ENCODE results near the gene FAM89A. TPM values are rescaled to one million over a fixed set of nuclear protein-coding genes. Genes with fewer than 3 reads are reported as not detected.
"Not testable (repeated sequence)": the region's sequence is repeated elsewhere in the genome, so short reads cannot be mapped to it uniquely, and the experiment has no call there.

FAM89A gene
- total RNA-seq, 1 experiment from 2014 or later = 23.6 TPM

DNA sequence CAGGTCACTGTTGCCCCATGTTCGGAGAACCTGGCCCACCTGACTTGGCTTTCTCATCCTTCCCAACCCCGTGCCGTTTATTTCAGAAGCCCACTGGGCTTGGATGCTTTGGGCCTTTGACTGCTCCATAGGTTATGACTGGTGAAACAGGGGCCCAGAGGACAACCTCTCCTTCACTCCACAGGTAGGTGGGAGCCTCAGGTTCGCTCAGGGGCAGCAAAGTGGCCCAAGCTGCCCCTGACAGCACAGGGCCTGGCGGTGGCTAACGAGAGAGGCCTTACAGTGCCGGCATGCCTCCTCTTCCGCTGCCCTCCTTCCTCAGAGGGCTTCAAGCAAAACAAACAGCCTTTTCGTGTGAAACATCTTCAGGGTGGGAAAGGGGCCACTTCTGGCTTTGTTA lies 16.9 kb downstream of the FAM89A start:
- no peak overlapping the region for H2AFZ ChIP-seq (ENCODE audit: low read depth, low read length, poor library complexity, severe bottlenecking)
- TF ChIP-seq POLR2A (IDR thresholded peaks at IDR 0.05; ENCODE audit: borderline replicate concordance, extremely low read depth, insufficient read depth, insufficient read length) (no peak), POLR2AphosphoS5 (IDR thresholded peaks at IDR 0.05; ENCODE audit: low read depth, low read length) (no peak), ZFX (IDR thresholded peaks at IDR 0.05) (no peak), CEBPB (IDR thresholded peaks at IDR 0.05; ENCODE audit: low read depth) (no peak), SRF (IDR thresholded peaks at IDR 0.05; ENCODE audit: low read depth) (no peak), EZH2 (IDR thresholded peaks at IDR 0.05) (no peak), CBX3 (IDR thresholded peaks at IDR 0.05; ENCODE audit: low read depth) (no peak), JUND (IDR thresholded peaks at IDR 0.05) (no peak)
- TF ChIP-seq, protein P1, sequence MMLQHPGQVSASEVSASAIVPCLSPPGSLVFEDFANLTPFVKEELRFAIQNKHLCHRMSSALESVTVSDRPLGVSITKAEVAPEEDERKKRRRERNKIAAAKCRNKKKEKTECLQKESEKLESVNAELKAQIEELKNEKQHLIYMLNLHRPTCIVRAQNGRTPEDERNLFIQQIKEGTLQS (IDR thresholded peaks at IDR 0.05) = no peak
- TF ChIP-seq, protein P2, sequence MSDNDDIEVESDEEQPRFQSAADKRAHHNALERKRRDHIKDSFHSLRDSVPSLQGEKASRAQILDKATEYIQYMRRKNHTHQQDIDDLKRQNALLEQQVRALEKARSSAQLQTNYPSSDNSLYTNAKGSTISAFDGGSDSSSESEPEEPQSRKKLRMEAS (IDR thresholded peaks at IDR 0.05) = no peak
- no peaks in the 10 kb centered on the region for H3K9me3 ChIP-seq (ENCODE audit: control insufficient read depth in 1 of 2, insufficient read depth in 1 of 2, low read depth in 1 of 2, low read length in 2 of 2)
- H3K36me3 ChIP-seq (ENCODE audit: control insufficient read depth in 1 of 2, insufficient read depth in 2 of 2, low read length in 2 of 2) = no peaks in the 10 kb centered on the region
- DNase-seq (ENCODE audit: low read depth, low spot score) (no peak), ATAC-seq (no peak)
- no peaks in the 10 kb centered on the region for H3K9me2 ChIP-seq (ENCODE audit: insufficient read depth)
- ChIA-PET POLR2A (no interaction called here), RAD21 (ENCODE audit: low non-redundant PET in 1 of 2, low total read pairs in 2 of 2, uncharacterized antibody in 2 of 2, unreplicated experiment in 2 of 2) (no interaction called here), CTCF (no interaction called here)
- no peak overlapping the region for H3K4me3 ChIP-seq (replicated peaks in 1 of 2; ENCODE audit: low read depth in 1 of 2, low read length in 2 of 2)
- intact Hi-C loops (cut with micrococcal nuclease) = no loop called here
- H3K9ac ChIP-seq (ENCODE audit: low read length) = no peak overlapping the region
- no peaks in the 10 kb centered on the region for H4K20me1 ChIP-seq (ENCODE audit: insufficient read depth)
- no TSS peak for BruUV-seq (replicated peaks)
- no peaks in the 10 kb centered on the region for H3K4me1 ChIP-seq (ENCODE audit: control insufficient read depth in 1 of 2, insufficient read depth in 2 of 2, low read length in 2 of 2)
- no peak overlapping the region for H3K4me2 ChIP-seq (ENCODE audit: low read length)
- no peaks in the 10 kb centered on the region for H3K27me3 ChIP-seq (ENCODE audit: insufficient read depth, low read length)
- no peak overlapping the region for H3K27ac ChIP-seq (ENCODE audit: low read depth, low read length)
- peaks cover 15% of the 10 kb centered on the region; the same call in 1 of the 2 replicates for H3K79me2 ChIP-seq (ENCODE audit: insufficient read depth, low read length)

DNA sequence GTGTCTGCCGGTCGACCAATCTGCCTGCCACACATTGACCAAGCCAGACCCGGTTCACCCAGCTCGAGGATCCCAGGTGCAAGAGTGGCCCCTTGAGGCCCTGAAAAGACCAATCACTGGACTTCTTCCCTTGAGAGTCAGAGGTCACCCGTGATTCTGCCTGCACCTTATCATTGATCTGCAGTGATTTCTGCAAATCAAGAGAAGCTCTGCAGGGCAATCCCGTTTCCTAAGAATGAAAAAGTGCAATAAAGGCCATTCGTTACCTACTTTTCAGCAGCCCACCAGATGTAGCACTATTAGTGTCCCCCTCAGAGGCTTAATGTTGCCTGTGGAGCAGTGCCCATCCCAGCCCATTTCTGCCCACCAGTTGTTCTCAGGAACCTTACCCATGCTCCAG lies 17.5 kb downstream of the FAM89A start:
- ATAC-seq; H3K36me3 ChIP-seq (ENCODE audit: control insufficient read depth in 1 of 2, insufficient read depth in 2 of 2, low read length in 2 of 2); H3K4me3 ChIP-seq (replicated peaks in 1 of 2; ENCODE audit: low read depth in 1 of 2, low read length in 2 of 2); H3K4me1 ChIP-seq (ENCODE audit: control insufficient read depth in 1 of 2, insufficient read depth in 2 of 2, low read length in 2 of 2); RAD21 ChIA-PET (ENCODE audit: low non-redundant PET in 1 of 2, low total read pairs in 2 of 2, uncharacterized antibody in 2 of 2, unreplicated experiment in 2 of 2); H4K20me1 ChIP-seq (ENCODE audit: insufficient read depth); H2AFZ ChIP-seq (ENCODE audit: low read depth, low read length, poor library complexity, severe bottlenecking); intact Hi-C loops (cut with micrococcal nuclease); DNase-seq (ENCODE audit: low read depth, low spot score); CTCF ChIA-PET; H3K4me2 ChIP-seq (ENCODE audit: low read length); H3K9me2 ChIP-seq (ENCODE audit: insufficient read depth); POLR2A ChIA-PET; H3K9ac ChIP-seq (ENCODE audit: low read length); H3K27ac ChIP-seq (ENCODE audit: low read depth, low read length); H3K27me3 ChIP-seq (ENCODE audit: insufficient read depth, low read length); BruUV-seq (replicated peaks); H3K9me3 ChIP-seq (ENCODE audit: control insufficient read depth in 1 of 2, insufficient read depth in 1 of 2, low read depth in 1 of 2, low read length in 2 of 2): not testable (repeated sequence)
- peaks cover 15% of the 10 kb centered on the region; the same call in 1 of the 2 replicates for H3K79me2 ChIP-seq (ENCODE audit: insufficient read depth, low read length)

Measured in HCT116 (cell line).